HepG2 (cell line): ENCODE measurements around the gene PLXNA3. TPM values are rescaled to one million over a fixed set of nuclear protein-coding genes. Genes with fewer than 3 reads are reported as not detected.

ENCODE experiments used
- ATAC-seq: fragments of 200-7000 bp; cut with Tn5 transposase; 3 replicates; pipeline ENCODE4 v1.9.1; 2020; ENCODE audit warnings: mild to moderate bottlenecking, moderate library complexity
- BruUV-seq: library from RNA; stranded (reverse); fragments of 400-500 nt; replicated peaks from 2 replicates; lab custom pipeline; 2021; lab: Mats Ljungman, UMichigan
- CTCF ChIA-PET: fragments of 300-600 bp; formaldehyde crosslinking; extraction: SDS; loops from one replicate; lab custom pipeline; 2021; ENCODE audit warnings: low total read pairs, inconsistent platforms, low intra/inter-chr PET ratio; lab: Yijun Ruan, JAX
- POLR2A ChIA-PET: fragments of 350-600 bp; sonication (Branson Sonifier 250); formaldehyde crosslinking; loops from one replicate; lab custom pipeline; 2020; ENCODE audit warnings: antibody characterized with exemption, inconsistent platforms; lab: Yijun Ruan, JAX
- DNase-seq: peaks from one replicate; pipeline ENCODE4 v3.0.0-alpha.2; 2015; ENCODE audit warnings: low spot score
- FAIRE-seq: peaks from 3 replicates; lab custom pipeline; 2011; peaks lifted over from hg19 to GRCh38; lab: Jason Lieb, UNC
- H2AFZ ChIP-seq: one replicate; pipeline ENCODE4 v1.6.1; 2011; ENCODE audit warnings: low read length, inconsistent platforms
- H3K27ac ChIP-seq: fragments of 300-600 bp; 3 replicates; pipeline ENCODE4 v1.8.0; 2011; ENCODE audit warnings: mixed run types, mild to moderate bottlenecking, mixed read lengths, low read length, inconsistent platforms; ENCODE audit not compliant: insufficient read depth; ENCODE audit errors: extremely low read length
- H3K27me3 ChIP-seq, 2 experiments: fragments of 200-600 bp in 1 of 2; 2 replicates in 1 of 2; 3 replicates in 1 of 2; pipeline versions ENCODE4 v1.6.0 to v1.8.0; 2011; ENCODE audit warnings: low read length in 2 of 2, mild to moderate bottlenecking in 2 of 2, moderate library complexity in 2 of 2, inconsistent platforms in 1 of 2; ENCODE audit not compliant: insufficient read depth in 2 of 2, control insufficient read depth in 1 of 2
- H3K36me3 ChIP-seq, 2 experiments: fragments of 200-600 bp in 1 of 2; replicated peaks in 1 of 2; 2 replicates in 1 of 2; 3 replicates in 1 of 2; pipeline versions ENCODE4 v1.5.1 to v1.8.0; 2011; ENCODE audit warnings: low read length in 2 of 2, inconsistent platforms in 1 of 2; ENCODE audit not compliant: insufficient read depth in 2 of 2, control insufficient read depth in 1 of 2
- H3K4me1 ChIP-seq: 2 replicates; pipeline ENCODE4 v1.5.1; 2012; ENCODE audit warnings: low read length, inconsistent platforms; ENCODE audit not compliant: insufficient read depth
- H3K4me2 ChIP-seq: 2 replicates; pipeline ENCODE4 v1.6.0; 2011; ENCODE audit warnings: low read depth, low read length, inconsistent platforms
- H3K4me3 ChIP-seq, 3 experiments: fragments of 200-600 bp in 1 of 3; sonication (generic), shearing (Covaris generic) in 1 of 3; replicated peaks in 1 of 3; 2 replicates each; pipeline ENCODE4 v1.5.1; 2011 to 2016; ENCODE audit warnings: low read length in 3 of 3, inconsistent platforms in 2 of 3, low read depth in 2 of 3, mild to moderate bottlenecking in 2 of 3, control low read depth in 1 of 3, mixed read lengths in 1 of 3; ENCODE audit not compliant: insufficient read depth in 1 of 3
- H3K79me2 ChIP-seq: one replicate; pipeline ENCODE4 v1.6.1; 2011; ENCODE audit warnings: low read length, inconsistent platforms; ENCODE audit not compliant: insufficient read depth
- H3K9ac ChIP-seq: 2 replicates; pipeline ENCODE4 v1.6.0; 2011; ENCODE audit warnings: mild to moderate bottlenecking, low read depth, low read length, inconsistent platforms; ENCODE audit not compliant: insufficient read depth
- H3K9me3 ChIP-seq: 2 replicates; pipeline ENCODE4 v1.5.1; 2012; ENCODE audit warnings: mild to moderate bottlenecking, low read length
- H4K20me1 ChIP-seq: 2 replicates; pipeline ENCODE4 v1.6.0; 2011; ENCODE audit warnings: inconsistent platforms, mild to moderate bottlenecking, low read length, moderate library complexity; ENCODE audit not compliant: insufficient read depth
- ARNT2 ChIP-seq: sonication (generic); formaldehyde crosslinking; IDR thresholded peaks from 2 replicates; pipeline ENCODE4 v1.8.0; 2022; ENCODE audit warnings: mild to moderate bottlenecking, low read depth, missing genetic modification reagents, moderate library complexity
- ASH2L ChIP-seq: fragments of 300-600, 200-600 bp; sonication (generic); IDR thresholded peaks from 2 replicates; pipeline ENCODE4 v1.7.0; 2017; ENCODE audit warnings: low read depth, mild to moderate bottlenecking, moderate library complexity, mixed read lengths, low read length; ENCODE audit not compliant: insufficient read length
- BCLAF1 ChIP-seq: fragments of 450-650 bp; IDR thresholded peaks from 2 replicates; pipeline ENCODE4 v1.6.1; 2017; ENCODE audit warnings: mild to moderate bottlenecking
- CBX2 ChIP-seq, 2 experiments: fragments of 200-600 bp in 1 of 2; sonication (generic); formaldehyde crosslinking in 1 of 2; IDR thresholded peaks; 2 replicates each; pipeline versions ENCODE4 v1.7.0 to v1.8.1; 2018 to 2022; ENCODE audit warnings: low read depth in 2 of 2, low read length in 1 of 2, mild to moderate bottlenecking in 1 of 2, missing genetic modification reagents in 1 of 2
- FOXC1 ChIP-seq: sonication (generic); formaldehyde crosslinking; IDR thresholded peaks from 2 replicates; pipeline ENCODE4 v1.8.0; 2022; ENCODE audit warnings: mild to moderate bottlenecking, missing genetic modification reagents, borderline replicate concordance
- HIVEP1 ChIP-seq: sonication (generic); formaldehyde crosslinking; IDR thresholded peaks from 2 replicates; pipeline ENCODE4 v1.4.0; 2020; ENCODE audit warnings: mild to moderate bottlenecking, missing genetic modification reagents
- IRF9 ChIP-seq: sonication (generic); formaldehyde crosslinking; IDR thresholded peaks from 2 replicates; pipeline ENCODE4 v1.8.0; 2022; ENCODE audit warnings: missing genetic modification reagents, mild to moderate bottlenecking, borderline replicate concordance
- MBD4 ChIP-seq: IDR thresholded peaks from 2 replicates; pipeline ENCODE4 v1.6.1; 2012; ENCODE audit warnings: low read length, inconsistent platforms, borderline replicate concordance
- MTERF4 ChIP-seq: sonication (generic); formaldehyde crosslinking; IDR thresholded peaks from 2 replicates; pipeline ENCODE4 v1.8.0; 2023; ENCODE audit warnings: mild to moderate bottlenecking, missing genetic modification reagents
- NR2F6 ChIP-seq, 2 experiments: IDR thresholded peaks; 2 replicates each; pipeline ENCODE4 v1.6.1; 2016; ENCODE audit warnings: antibody characterized with exemption in 1 of 2, mild to moderate bottlenecking in 1 of 2
- RELA ChIP-seq: sonication (generic); formaldehyde crosslinking; IDR thresholded peaks from 2 replicates; pipeline ENCODE4 v1.4.0; 2020; ENCODE audit warnings: missing genetic modification reagents
- SKI ChIP-seq: fragments of 450-650 bp; IDR thresholded peaks from one replicate; pipeline ENCODE4 v1.6.1; 2018; ENCODE audit warnings: mild to moderate bottlenecking; ENCODE audit not compliant: partially characterized antibody
- ZMYM2 ChIP-seq: sonication (generic); formaldehyde crosslinking; IDR thresholded peaks from 2 replicates; pipeline ENCODE4 v1.8.0; 2022; ENCODE audit warnings: mild to moderate bottlenecking, missing genetic modification reagents
- ZNF343 ChIP-seq: sonication (generic); formaldehyde crosslinking; IDR thresholded peaks from 2 replicates; pipeline ENCODE4 v1.4.0; 2020; ENCODE audit warnings: mild to moderate bottlenecking, missing genetic modification reagents
- ZNF383 ChIP-seq: sonication (generic); formaldehyde crosslinking; IDR thresholded peaks from 2 replicates; pipeline ENCODE4 v1.4.0; 2020; ENCODE audit warnings: missing genetic modification reagents, mild to moderate bottlenecking, borderline replicate concordance
- ZNF670 ChIP-seq: sonication (generic); formaldehyde crosslinking; IDR thresholded peaks from 2 replicates; pipeline ENCODE4 v1.8.0; 2022; ENCODE audit warnings: mild to moderate bottlenecking, missing genetic modification reagents, borderline replicate concordance
- ZNF691 ChIP-seq: sonication (generic); formaldehyde crosslinking; IDR thresholded peaks from 2 replicates; pipeline ENCODE4 v1.4.0; 2020; ENCODE audit warnings: missing genetic modification reagents, low read depth, mild to moderate bottlenecking, borderline replicate concordance
- WGBS: methylation state at CpG from one replicate; pipeline ENCODE4 v1.1.6; 2017; ENCODE audit warnings: low lambda C conversion rate; 5-methylcytosine and 5-hydroxymethylcytosine counted together
- in situ Hi-C: cut with HindIII; loops from 2 replicates; pipeline ENCODE4 v1.10.0; 2017; ENCODE audit warnings: low pct_unique_long_range_greater_than_20kb; ENCODE audit not compliant: extremely low pct_ligation_motif_present
- intact Hi-C: fragments of 100-400 bp; cut with micrococcal nuclease; formaldehyde crosslinking; loops from one replicate; pipeline ENCODE4 v1.10.0; 2022; ENCODE audit not compliant: unreplicated experiment
- polyA plus RNA-seq, 8 experiments: library from polyadenylated mRNA; depleted of rRNA in 3 of 8; stranded (reverse) in 7 of 8; unstranded in 1 of 8; fragments of >200 nt; fragmentation: Illumina TruSeq in 4 of 8; extraction: Trizol in 4 of 8; gene quantifications; 2 replicates each; pipeline versions ENCODE4 v1.2.1 to v1.2.3, GENCODE V29; 2011 to 2016; ENCODE audit warnings: low read depth in 4 of 8, missing spikeins in 1 of 8, mixed read lengths in 1 of 8; ENCODE audit not compliant: insufficient read depth in 1 of 8
- total RNA-seq, 5 experiments: library from RNA; depleted of rRNA; stranded (reverse); fragments of >200 nt; fragmentation: Illumina TruSeq; extraction: Trizol; gene quantifications; 2 replicates each; pipeline ENCODE4 v1.2.3, GENCODE V29; 2016; ENCODE audit warnings: low read depth in 1 of 5

The PLXNA3 gene
- total and polyA plus RNA-seq, 2 of the 13 experiments (the other 11 are each of a cell fraction or from before 2014, with no cell fraction given): 5.8 to 20.6 TPM

- no peaks in the 10 kb centered on the region for H4K20me1 ChIP-seq
- H3K9ac ChIP-seq: no peak overlapping the region
- H3K27ac ChIP-seq: no peak overlapping the region
- POLR2A ChIA-PET: no interaction called here
- no TSS peak for BruUV-seq
- H3K4me2 ChIP-seq: no peak overlapping the region
- no peak for DNase-seq
- no peaks in the 10 kb centered on the region for H3K27me3 ChIP-seq
- no peaks in the 10 kb centered on the region for H3K9me3 ChIP-seq
- 85% methylated on average over 4 of the region's 24 CpGs for WGBS
- no peak for ATAC-seq
- no peak overlapping the region for H3K4me3 ChIP-seq
- no peaks in the 10 kb centered on the region for H3K79me2 ChIP-seq
- intact Hi-C loops (no loop called here), in situ Hi-C loops (no loop called here)
- no peak overlapping the region for H2AFZ ChIP-seq
- H3K4me1 ChIP-seq: 0 out of 2 replicates have a peak, but pooled peaks cover 2% of the 10 kb centered on the region
- CTCF ChIA-PET: no interaction called here
- H3K36me3 ChIP-seq: no peaks in the 10 kb centered on the region
- FAIRE-seq: no peak
- TF ChIP-seq ZNF343 (CRISPR knock-in tag) (no peak), MTERF4 (CRISPR knock-in tag) (no peak), SKI (no peak), ZMYM2 (CRISPR knock-in tag) (no peak), HIVEP1 (CRISPR knock-in tag) (no peak), ASH2L (no peak), ZNF691 (no peak), FOXC1 (CRISPR knock-in tag) (no peak), CBX2 (IDR thresholded peaks at IDR 0.05; ENCODE audit: low read depth, low read length) (no peak), CBX2 (CRISPR knock-in tag; IDR thresholded peaks at IDR 0.05; ENCODE audit: low read depth) (no peak), NR2F6 (IDR thresholded peaks at IDR 0.05) (no peak), NR2F6 (CRISPR knock-in tag; IDR thresholded peaks at IDR 0.05) (no peak), IRF9 (CRISPR knock-in tag) (no peak), MBD4 (no peak), RELA (CRISPR knock-in tag) (no peak), ZNF383 (CRISPR knock-in tag) (no peak), BCLAF1 (no peak), ZNF670 (CRISPR knock-in tag) (no peak), ARNT2 (CRISPR knock-in tag) (no peak)
Measured at GRCh38 chrX:154507673-154508383, 49.7 kb downstream of the PLXNA3 start.
